GM19463 (cell line): Measurements from ENCODE around the gene GRK6.
A peak's percentile ranks its signal among the peaks of the same experiment; 100 is the strongest.

Source experiments
- ATAC-seq: cut with Tn5 transposase; IDR thresholded peaks from one replicate; pipeline ENCODE4 v1.9.1; 2021; ENCODE audit warnings: mild to moderate bottlenecking, moderate library complexity; ENCODE audit not compliant: unreplicated experiment

GRK6 gene

DNA sequence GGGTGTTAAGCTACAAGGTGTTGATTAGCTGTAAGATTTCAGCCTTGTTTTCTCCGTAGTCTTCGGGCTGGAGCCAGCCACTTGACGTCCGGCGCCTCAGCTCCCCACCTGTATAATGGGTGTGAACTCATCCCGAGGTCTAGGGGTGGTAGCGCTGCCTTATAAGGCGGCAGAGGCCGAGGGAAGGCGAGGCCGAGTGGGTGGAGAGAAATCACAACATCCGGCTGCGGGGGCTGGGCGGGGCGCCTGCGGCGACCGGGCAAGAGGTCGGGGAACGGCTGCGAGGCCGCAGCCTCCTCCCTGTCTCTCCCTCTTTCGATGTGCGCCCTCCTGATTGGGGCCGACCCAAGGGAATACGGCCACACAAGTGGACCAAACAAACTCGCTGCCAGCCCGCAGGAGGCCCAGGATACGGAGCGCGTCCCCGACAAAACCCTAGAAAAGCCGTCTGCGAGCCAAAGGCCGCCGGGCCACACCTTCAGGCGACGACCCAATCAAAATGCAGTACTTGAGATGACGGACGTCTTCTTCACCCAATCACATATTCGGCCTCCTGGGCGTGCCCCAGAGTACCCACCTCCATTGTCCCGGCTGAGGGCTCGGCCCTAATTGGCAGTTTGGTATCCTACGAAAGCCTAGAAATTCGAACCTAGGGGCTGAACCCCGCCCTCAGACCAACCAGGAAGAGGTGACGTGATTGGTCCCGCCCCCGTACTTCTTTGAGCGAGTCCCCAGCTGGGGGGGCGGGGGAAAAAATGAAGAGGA is 493 bp upstream of the GRK6 start:
- ATAC-seq, result peak; percentile 73

DNA sequence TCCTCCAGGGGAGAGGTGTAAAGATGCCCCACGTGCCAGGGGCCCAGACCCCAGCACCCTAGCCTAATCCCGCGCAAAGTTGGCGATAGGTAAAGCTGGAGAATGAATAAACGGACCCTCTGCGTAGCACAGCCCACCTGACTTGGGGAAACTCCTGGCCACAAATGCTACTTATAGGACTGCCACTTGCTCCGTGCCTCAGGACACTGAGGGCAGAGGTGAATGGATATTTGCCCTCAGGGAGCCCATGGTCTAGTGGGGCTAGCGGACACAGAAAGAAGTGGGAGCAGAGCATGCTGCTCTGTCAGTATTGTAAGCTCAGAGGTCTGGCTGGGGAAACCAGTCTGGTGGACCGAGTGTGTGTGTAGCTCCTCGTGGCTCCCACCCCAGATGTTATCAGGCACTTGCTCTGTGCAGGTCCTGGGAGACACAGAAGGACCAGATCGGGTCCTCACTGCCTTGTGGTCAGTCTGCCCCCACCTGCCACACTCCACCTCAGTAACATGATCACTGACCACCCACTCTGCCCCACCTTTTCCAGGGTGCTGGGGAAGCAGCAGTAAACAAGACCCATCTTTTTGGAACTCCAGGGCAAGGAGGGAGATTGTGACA is 841 bp downstream of the GRK6 start:
- no peak for ATAC-seq

DNA sequence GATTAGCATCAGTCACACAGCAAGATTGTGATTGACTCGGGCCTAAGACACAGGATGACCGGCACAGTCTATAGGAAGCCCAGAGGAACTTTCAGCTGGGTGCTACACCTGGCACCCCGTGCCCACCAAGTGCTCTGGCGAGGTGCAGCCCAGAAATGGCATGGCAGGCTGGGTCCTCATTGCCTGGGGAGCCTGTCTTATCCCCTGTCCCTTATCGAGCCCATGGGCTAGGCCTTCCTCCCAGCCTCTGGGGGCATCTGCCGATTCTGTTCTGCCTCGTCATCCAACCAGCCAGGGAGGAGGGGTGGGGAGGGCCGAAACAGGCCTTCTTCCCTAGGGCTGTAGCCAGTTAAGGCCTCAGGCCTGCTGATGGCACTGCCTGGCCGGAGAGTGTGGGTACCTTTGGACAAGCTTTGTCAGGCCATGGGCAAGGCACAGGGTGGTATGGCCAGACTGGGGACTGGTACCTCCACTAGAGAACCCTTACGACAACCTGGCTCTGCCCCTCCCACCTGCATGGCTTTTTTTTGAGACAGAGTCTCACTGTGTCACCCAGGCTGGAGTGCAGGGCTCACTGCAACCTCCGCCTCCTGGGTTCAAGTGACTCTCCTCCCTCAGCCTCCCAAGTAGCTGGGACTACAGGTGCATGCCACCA is 1.6 kb downstream of the GRK6 start:
- no peak for ATAC-seq

DNA sequence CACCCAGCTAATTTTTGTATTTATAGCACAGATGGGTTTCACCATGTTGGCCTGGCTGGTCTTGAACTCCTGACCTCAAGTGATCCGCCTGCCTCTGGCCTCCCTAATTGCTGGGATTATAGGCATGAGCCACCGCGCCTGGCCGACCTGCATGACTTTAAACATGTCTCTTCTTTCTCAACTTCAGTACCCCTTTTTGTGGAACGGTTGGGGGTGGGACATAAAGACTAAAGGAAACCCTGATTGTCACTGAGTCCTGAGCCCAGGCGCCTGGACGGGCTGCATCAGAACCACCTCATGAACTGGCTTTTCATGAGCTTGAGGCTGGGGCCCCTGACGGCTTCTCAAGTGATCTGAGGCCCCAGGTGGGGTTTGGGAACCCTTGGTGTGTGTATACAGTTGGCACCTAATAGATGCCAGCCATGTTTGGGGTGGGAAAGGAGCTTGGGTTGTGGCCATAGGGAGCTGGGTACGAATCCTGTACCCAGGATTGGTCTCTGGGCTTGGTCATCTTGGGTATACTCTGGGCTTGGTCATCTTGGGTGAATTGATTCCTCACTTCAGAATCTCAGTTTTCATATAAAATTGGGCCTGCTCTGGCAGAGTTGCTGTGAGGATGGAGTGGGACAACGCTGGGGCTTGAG is 2.2 kb downstream of the GRK6 start:
- ATAC-seq, result no peak

DNA sequence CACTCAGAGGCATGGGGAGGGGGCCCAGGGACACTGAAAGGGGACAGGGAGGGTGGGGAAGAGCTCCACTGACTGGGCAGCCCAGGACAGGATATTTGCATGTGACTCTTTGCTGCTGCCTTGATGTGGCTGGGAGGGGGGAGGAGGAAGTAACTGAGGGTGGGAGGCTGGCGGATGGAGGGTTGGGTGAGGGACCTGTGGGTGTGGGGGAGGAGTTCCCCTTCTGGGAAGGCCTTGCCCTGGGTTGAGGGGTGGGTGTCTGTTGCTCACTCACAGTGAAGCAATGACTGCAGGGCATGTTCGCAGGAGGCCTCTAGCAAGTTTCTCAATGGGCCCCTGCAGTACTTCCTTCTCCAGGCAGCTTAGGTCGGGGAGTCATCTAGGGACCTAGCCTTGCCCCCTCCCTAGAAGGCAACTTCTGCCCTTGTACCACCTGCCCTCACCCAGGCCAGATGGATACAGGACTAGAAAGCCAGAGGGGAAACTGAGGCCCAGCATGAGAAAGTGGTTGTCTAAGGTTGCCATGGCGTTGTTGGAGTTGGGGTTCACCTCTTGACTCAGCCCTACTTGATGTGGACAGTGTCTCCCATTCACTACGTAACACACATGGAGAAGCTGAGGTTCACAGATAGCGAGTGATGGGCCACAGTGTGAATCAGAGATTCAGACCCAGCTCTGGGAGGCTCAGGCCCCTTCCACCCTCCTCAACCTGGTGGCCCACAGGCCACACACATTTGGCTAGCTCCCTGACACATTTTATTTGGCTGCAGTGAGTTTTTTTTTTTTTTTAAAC is 3.0 kb downstream of the GRK6 start:
- ATAC-seq, result no peak

DNA sequence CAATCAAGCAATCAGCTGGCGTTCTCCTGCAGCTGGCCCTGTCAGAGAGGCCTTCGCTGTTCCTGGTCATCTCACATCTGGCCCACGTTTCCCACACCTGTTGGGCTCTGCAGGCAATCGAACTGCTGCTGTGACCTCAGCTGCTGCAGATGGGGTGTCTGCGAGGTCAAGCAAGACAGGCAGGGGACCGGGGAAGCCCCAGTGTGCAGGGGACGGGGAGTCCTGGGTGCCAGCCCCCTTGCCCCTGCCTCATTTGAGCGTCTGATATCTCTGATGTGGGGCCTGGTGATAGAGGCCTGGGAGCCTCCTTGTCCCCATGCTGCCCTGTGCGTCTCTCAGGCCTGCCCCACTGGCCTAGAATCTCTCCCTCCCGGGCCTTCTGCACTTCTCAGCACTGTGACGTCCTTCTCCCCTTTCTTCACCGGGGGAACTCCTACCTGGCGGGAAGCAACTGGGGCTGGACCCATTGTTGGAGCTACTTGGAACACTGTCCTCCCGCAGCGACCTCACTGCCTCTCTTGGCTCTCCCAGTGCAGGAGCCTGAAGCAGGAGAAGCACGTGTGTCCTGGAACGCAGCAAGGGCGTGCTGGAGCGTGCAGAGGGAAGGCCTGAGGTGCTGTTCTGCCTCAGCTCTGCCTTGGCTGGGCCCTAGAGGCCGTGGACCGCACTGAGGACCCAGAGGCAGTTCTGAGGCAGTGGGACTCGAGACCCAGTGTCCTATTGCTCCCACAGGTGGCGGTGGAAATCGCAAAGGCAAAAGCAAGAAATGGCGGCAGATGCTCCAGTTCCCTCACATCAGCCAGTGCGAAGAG is 3.9 kb downstream of the GRK6 start:
- ATAC-seq, result no peak

DNA sequence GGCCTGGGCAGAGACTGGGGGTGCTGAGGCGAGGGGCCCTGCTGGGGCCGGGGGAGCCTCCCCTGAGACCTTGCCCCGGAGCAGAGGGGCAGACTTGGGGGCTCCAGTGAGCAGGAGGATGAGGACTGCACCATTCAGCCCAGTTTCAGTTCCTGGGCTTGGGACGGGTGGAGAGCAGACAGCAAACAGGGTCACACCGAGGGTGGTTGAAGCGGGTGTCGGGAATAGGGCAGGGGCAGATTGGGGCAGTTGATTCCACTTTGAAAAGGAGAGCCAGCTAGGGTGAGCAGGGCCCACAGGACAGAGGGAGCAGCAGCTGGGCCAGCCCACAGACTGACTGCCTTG is 4.5 kb downstream of the GRK6 start:
- ATAC-seq, result no peak

- peak; percentile 43 for ATAC-seq
Observed at GRCh38 chr5:177431317-177432142, 5.1 kb downstream of the GRK6 start.

- ATAC-seq, result no peak
Observed at GRCh38 chr5:177432143-177432838, 5.8 kb downstream of the GRK6 start.

GRCh38 chr5:177432839-177433657 is 6.6 kb downstream of the GRK6 start:
- ATAC-seq, result no peak

DNA sequence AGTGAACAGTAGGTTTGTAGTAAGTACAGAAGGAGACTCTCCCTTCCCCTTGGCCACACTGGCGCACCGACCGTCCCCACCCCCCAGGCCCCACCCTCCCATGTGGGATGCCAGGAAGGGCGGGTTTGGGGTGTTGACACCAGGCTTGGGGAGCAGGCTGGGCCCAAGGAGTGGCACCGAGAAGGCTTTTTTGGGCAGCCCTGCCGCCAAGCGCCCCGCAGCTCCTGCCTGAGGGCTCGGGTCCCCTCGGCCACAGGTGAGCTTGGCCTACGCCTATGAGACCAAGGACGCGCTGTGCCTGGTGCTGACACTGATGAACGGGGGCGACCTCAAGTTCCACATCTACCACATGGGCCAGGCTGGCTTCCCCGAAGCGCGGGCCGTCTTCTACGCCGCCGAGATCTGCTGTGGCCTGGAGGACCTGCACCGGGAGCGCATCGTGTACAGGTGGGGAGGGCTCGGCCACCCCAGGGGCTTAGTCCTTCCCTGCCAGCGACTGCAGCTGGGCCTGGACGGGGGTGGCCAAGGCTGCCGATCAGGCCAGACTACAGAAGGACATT is 7.3 kb downstream of the GRK6 start:
- ATAC-seq, result no peak

- ATAC-seq, result no peak
Observed at GRCh38 chr5:177434437-177434836, 8.0 kb downstream of the GRK6 start.

DNA sequence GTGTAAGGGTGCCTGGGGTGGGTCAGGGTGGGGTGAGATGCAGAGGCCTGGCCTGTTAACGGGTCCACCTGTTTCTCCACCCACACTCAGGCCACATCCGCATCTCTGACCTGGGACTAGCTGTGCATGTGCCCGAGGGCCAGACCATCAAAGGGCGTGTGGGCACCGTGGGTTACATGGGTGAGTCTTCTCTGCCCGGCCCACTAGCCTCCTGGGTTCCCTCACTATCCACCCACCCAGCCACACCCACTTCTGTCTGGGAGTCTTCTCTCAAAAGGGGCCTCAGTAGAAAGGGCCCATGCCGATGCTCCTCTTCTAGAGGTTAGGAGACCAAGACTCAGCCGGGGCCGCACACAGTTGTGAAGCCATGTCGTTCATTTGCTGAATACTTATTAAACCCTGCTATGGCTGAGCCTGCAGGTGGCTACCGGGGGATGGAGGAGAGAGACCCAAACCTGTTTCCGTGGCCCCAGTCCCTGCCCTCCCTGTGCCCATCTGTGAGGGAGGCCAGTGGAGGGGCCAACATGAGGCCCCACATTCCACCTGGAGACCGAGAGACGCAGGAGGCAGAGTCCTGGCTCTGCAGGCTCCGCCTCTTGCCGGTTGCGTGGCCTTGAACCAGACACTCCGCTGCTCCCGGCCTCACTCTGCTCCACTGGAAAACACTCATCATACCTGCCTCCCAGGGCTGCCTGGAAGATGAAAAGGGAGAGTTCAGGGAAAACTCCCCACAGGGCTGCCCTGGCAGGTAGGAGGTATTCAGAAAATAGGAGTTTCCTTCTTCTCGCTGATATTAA is 8.7 kb downstream of the GRK6 start:
- no peak for ATAC-seq

GRCh38 chr5:177435847-177436536 is 9.5 kb downstream of the GRK6 start:
- no peak for ATAC-seq

- no peak for ATAC-seq
Observed at GRCh38 chr5:177437623-177438022, 11.1 kb downstream of the GRK6 start.

DNA sequence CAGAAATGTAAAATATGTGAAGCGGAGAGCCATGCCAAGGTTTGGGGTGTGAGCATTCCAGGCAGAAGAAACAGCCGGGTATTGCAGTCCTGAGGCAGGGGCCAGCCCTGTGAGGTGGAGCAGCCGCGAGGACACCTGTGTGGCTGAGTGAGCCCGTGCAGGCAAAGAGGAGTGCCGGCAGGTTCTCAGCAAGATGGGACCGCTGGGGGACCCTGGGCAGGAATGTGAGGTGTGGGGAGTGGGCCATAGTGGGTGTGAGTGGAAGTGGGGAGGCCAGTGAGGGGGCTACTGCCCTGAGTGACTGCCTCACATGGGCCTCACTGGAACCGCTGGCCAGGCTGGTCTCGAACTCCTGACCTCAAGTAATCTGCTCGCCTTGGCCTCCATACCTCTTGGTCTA is 12.0 kb downstream of the GRK6 start:
- no peak for ATAC-seq
